Mesenchymal stem cell (in vitro differentiated cells and primary cell): ENCODE data around the gene ADCY3.
A peak's percentile ranks its signal among the peaks of the same experiment; 100 is the strongest.

Source experiments
- DNase-seq: peaks from one replicate; pipeline ENCODE4 v3.0.0-alpha.2; 2013
- H2AFZ ChIP-seq: one replicate; pipeline ENCODE4 v1.6.1; 2013; ENCODE audit warnings: low read depth, mild to moderate bottlenecking, control low read depth, inconsistent platforms, low read length, moderate library complexity
- H2AK5ac ChIP-seq: 2 replicates; pipeline ENCODE4 v1.6.1; 2013; ENCODE audit warnings: low read length, moderate library complexity, mild to moderate bottlenecking, inconsistent platforms; ENCODE audit not compliant: severe bottlenecking
- H2BK120ac ChIP-seq: one replicate; pipeline ENCODE4 v1.6.1; 2013; ENCODE audit warnings: low read depth, mild to moderate bottlenecking, inconsistent platforms, low read length, moderate library complexity
- H2BK12ac ChIP-seq, 2 experiments: one replicate each; pipeline ENCODE4 v1.6.1; 2013; ENCODE audit warnings: inconsistent platforms in 2 of 2, low read length in 2 of 2, mild to moderate bottlenecking in 2 of 2, moderate library complexity in 2 of 2, control low read depth in 1 of 2
- H2BK15ac ChIP-seq: one replicate; pipeline ENCODE4 v1.6.1; 2013; ENCODE audit warnings: mild to moderate bottlenecking, low read depth, inconsistent platforms; ENCODE audit not compliant: poor library complexity, severe bottlenecking
- H2BK5ac ChIP-seq: 2 replicates; pipeline ENCODE4 v1.6.1; 2013; ENCODE audit warnings: low read depth, mild to moderate bottlenecking, low read length, control low read depth, inconsistent platforms; ENCODE audit not compliant: poor library complexity, severe bottlenecking
- H3K14ac ChIP-seq, 2 experiments: one replicate each; pipeline ENCODE4 v1.6.1; 2013; ENCODE audit warnings: inconsistent platforms in 2 of 2, low read length in 2 of 2, control low read depth in 1 of 2, mild to moderate bottlenecking in 1 of 2, moderate library complexity in 1 of 2
- H3K18ac ChIP-seq, 2 experiments: one replicate each; pipeline ENCODE4 v1.6.1; 2013; ENCODE audit warnings: inconsistent platforms in 2 of 2, low read length in 2 of 2, control low read depth in 1 of 2, low read depth in 1 of 2, mild to moderate bottlenecking in 1 of 2
- H3K23ac ChIP-seq, 2 experiments: one replicate each; pipeline ENCODE4 v1.6.1; 2013; ENCODE audit warnings: inconsistent platforms in 2 of 2, low read length in 2 of 2, mild to moderate bottlenecking in 2 of 2, moderate library complexity in 2 of 2, control low read depth in 1 of 2
- H3K27ac ChIP-seq: 2 replicates; pipeline ENCODE4 v1.5.1; 2013; ENCODE audit warnings: mild to moderate bottlenecking, moderate library complexity, low read length, control low read depth, inconsistent platforms; ENCODE audit not compliant: poor library complexity, severe bottlenecking
- H3K27me3 ChIP-seq, 2 experiments: 2 replicates each; pipeline versions ENCODE4 v1.6.1 to v1.7.0; 2013; ENCODE audit warnings: low read length in 2 of 2, mild to moderate bottlenecking in 2 of 2, moderate library complexity in 2 of 2, control low read depth in 1 of 2, inconsistent platforms in 1 of 2; ENCODE audit not compliant: control insufficient read depth in 1 of 2, insufficient read depth in 1 of 2
- H3K36me3 ChIP-seq, 2 experiments: 2 replicates each; pipeline versions ENCODE4 v1.6.1 to v1.7.0; 2013; ENCODE audit warnings: low read length in 2 of 2, control low read depth in 1 of 2, inconsistent platforms in 1 of 2, low read depth in 1 of 2, mild to moderate bottlenecking in 1 of 2; ENCODE audit not compliant: insufficient read depth in 2 of 2, control insufficient read depth in 1 of 2
- H3K4ac ChIP-seq, 2 experiments: one replicate each; pipeline ENCODE4 v1.6.1; 2013; ENCODE audit warnings: inconsistent platforms in 2 of 2, low read length in 2 of 2, mild to moderate bottlenecking in 2 of 2, moderate library complexity in 2 of 2, control low read depth in 1 of 2, low read depth in 1 of 2
- H3K4me1 ChIP-seq: 2 replicates; pipeline ENCODE4 v1.6.1; 2013; ENCODE audit warnings: low read depth, low read length, control low read depth; ENCODE audit not compliant: control insufficient read depth, insufficient read depth
- H3K4me2 ChIP-seq: 2 replicates; pipeline ENCODE4 v1.6.1; 2013; ENCODE audit warnings: low read length, mild to moderate bottlenecking, inconsistent platforms; ENCODE audit not compliant: poor library complexity, severe bottlenecking
- H3K4me3 ChIP-seq, 2 experiments: 2 replicates each; pipeline versions ENCODE4 v1.5.1 to v1.7.0; 2013; ENCODE audit warnings: low read length in 2 of 2, mild to moderate bottlenecking in 2 of 2, control low read depth in 1 of 2, low read depth in 1 of 2; ENCODE audit not compliant: insufficient read depth in 1 of 2
- H3K79me1 ChIP-seq: replicated peaks from 2 replicates; pipeline ENCODE4 v1.6.1; 2013; ENCODE audit warnings: mild to moderate bottlenecking, control low read depth, low read length, inconsistent platforms; ENCODE audit not compliant: poor library complexity, severe bottlenecking
- H3K9ac ChIP-seq: 2 replicates; pipeline ENCODE4 v1.7.0; 2013; ENCODE audit warnings: mild to moderate bottlenecking, low read length, moderate library complexity
- H3K9me3 ChIP-seq: 2 replicates; pipeline ENCODE4 v1.7.0; 2013; ENCODE audit warnings: mild to moderate bottlenecking, low read length; ENCODE audit not compliant: control insufficient read depth
- H4K8ac ChIP-seq: one replicate; pipeline ENCODE4 v1.6.1; 2013; ENCODE audit warnings: inconsistent platforms, mild to moderate bottlenecking, low read length, moderate library complexity
- H4K91ac ChIP-seq: one replicate; pipeline ENCODE4 v1.6.1; 2013; ENCODE audit warnings: mild to moderate bottlenecking, low read length, inconsistent platforms
- WGBS: methylation state at CpG from one replicate; pipeline ENCODE4 v1.1.7; 2013; ENCODE audit warnings: mixed read lengths; 5-methylcytosine and 5-hydroxymethylcytosine counted together

ADCY3 gene

GRCh38 chr2:24853046-24853445 is 67.0 kb downstream of the ADCY3 start:
- no peak overlapping the region for H4K8ac ChIP-seq
- DNase-seq: no peak
- H3K27me3 ChIP-seq: no peaks in the 10 kb centered on the region
- no peaks in the 10 kb centered on the region for H3K9me3 ChIP-seq
- no peak overlapping the region for H2BK120ac ChIP-seq
- H3K27ac ChIP-seq: no peak overlapping the region
- no peak overlapping the region for H3K14ac ChIP-seq
- peaks cover 8% of the 10 kb centered on the region for H3K4me1 ChIP-seq
- WGBS: 99% methylated on average over 8 of the region's 9 CpGs
- no peak overlapping the region for H2BK12ac ChIP-seq
- no peak overlapping the region for H3K9ac ChIP-seq
- no peak overlapping the region for H2AK5ac ChIP-seq
- H4K91ac ChIP-seq: no peak overlapping the region
- no peak overlapping the region for H2BK15ac ChIP-seq
- H3K4ac ChIP-seq: no peak overlapping the region
- H3K4me3 ChIP-seq: no peak overlapping the region
- H3K4me2 ChIP-seq: no peak overlapping the region
- peaks cover 7% of the 10 kb centered on the region for H3K79me1 ChIP-seq
- H3K36me3 ChIP-seq: peaks cover 0 to 8% of the 10 kb centered on the region in 2 experiments
- no peak overlapping the region for H3K18ac ChIP-seq
- H2BK5ac ChIP-seq: no peak overlapping the region
- no peak overlapping the region for H2AFZ ChIP-seq
- H3K23ac ChIP-seq: no peak overlapping the region

- Histone ChIP-seq H3K27ac (no peak overlapping the region), H3K4me1 (peaks cover 8% of the 10 kb centered on the region), H2BK5ac (no peak overlapping the region), H4K8ac (no peak overlapping the region), H3K79me1 (peaks cover 9% of the 10 kb centered on the region), H3K18ac (peak overlapping the region; percentile 24 to 55), H2BK120ac (no peak overlapping the region), H3K9me3 (no peaks in the 10 kb centered on the region), H4K91ac (peak overlapping the region; percentile 90), H3K14ac (peak overlapping the region in 1 of 2 experiments; percentile 76), H3K9ac (no peak overlapping the region), H2BK15ac (no peak overlapping the region), H2AK5ac (no peak overlapping the region), H3K23ac (no peak overlapping the region), H3K4me3 (no peak overlapping the region), H3K36me3 (peaks cover 0 to 8% of the 10 kb centered on the region in 2 experiments), H2BK12ac (no peak overlapping the region), H3K27me3 (no peaks in the 10 kb centered on the region), H3K4me2 (no peak overlapping the region), H2AFZ (no peak overlapping the region), H3K4ac (peak overlapping the region; percentile 37 to 44)
- 96% methylated on average over 23 of the region's 23 CpGs for WGBS
- DNase-seq: no peak
Observed at GRCh38 chr2:24852431-24853020, 67.5 kb downstream of the ADCY3 start.

GRCh38 chr2:24852026-24852425 is 68.0 kb downstream of the ADCY3 start:
- Histone ChIP-seq H3K4me3 (no peak overlapping the region), H2BK15ac (no peak overlapping the region), H3K36me3 (peaks cover 0 to 8% of the 10 kb centered on the region in 2 experiments), H4K8ac (no peak overlapping the region), H3K18ac (peak overlapping the region in 1 of 2 experiments; percentile 55), H2BK120ac (no peak overlapping the region), H3K4me2 (no peak overlapping the region), H3K14ac (no peak overlapping the region), H2AFZ (no peak overlapping the region), H3K23ac (no peak overlapping the region), H3K27me3 (no peaks in the 10 kb centered on the region), H2BK5ac (no peak overlapping the region), H2AK5ac (no peak overlapping the region), H3K27ac (no peak overlapping the region), H3K79me1 (peaks cover 9% of the 10 kb centered on the region), H3K4me1 (peaks cover 8% of the 10 kb centered on the region), H4K91ac (peak overlapping the region; percentile 90), H2BK12ac (peak overlapping the region; percentile 38 to 49), H3K4ac (peak overlapping the region in 1 of 2 experiments; percentile 37), H3K9me3 (no peaks in the 10 kb centered on the region), H3K9ac (no peak overlapping the region)
- no peak for DNase-seq
- over 99% methylated on average over 13 of the region's 13 CpGs for WGBS

GRCh38 chr2:24850944-24851343 is 69.1 kb downstream of the ADCY3 start:
- no peak overlapping the region for H3K4me2 ChIP-seq
- peaks cover 6% of the 10 kb centered on the region for H3K79me1 ChIP-seq
- H3K4ac ChIP-seq: no peak overlapping the region
- H2AFZ ChIP-seq: no peak overlapping the region
- WGBS: 83% methylated on average over 6 of the region's 7 CpGs
- no peak overlapping the region for H3K9ac ChIP-seq
- H3K27me3 ChIP-seq: no peaks in the 10 kb centered on the region
- H2BK12ac ChIP-seq: peak overlapping the region; percentile 1 to 18
- no peak for DNase-seq
- H4K8ac ChIP-seq: peak overlapping the region; percentile 90
- peaks cover 7% of the 10 kb centered on the region for H3K4me1 ChIP-seq
- H2BK15ac ChIP-seq: no peak overlapping the region
- H3K18ac ChIP-seq: peak overlapping the region; percentile 31 to 73
- no peak overlapping the region for H2AK5ac ChIP-seq
- no peak overlapping the region for H3K27ac ChIP-seq
- peak overlapping the region; percentile 52 for H4K91ac ChIP-seq
- H2BK120ac ChIP-seq: peak overlapping the region; percentile 54
- H3K23ac ChIP-seq: no peak overlapping the region
- no peak overlapping the region for H3K14ac ChIP-seq
- no peak overlapping the region for H3K4me3 ChIP-seq
- peaks cover 0 to 8% of the 10 kb centered on the region in 2 experiments for H3K36me3 ChIP-seq
- no peaks in the 10 kb centered on the region for H3K9me3 ChIP-seq
- no peak overlapping the region for H2BK5ac ChIP-seq
